ENCODE results near the gene CD99L2.
"Not testable (repeated sequence)": the region's sequence is repeated elsewhere in the genome, so short reads cannot be mapped to it uniquely, and the experiment has no call there.

Gene CD99L2

GRCh38 chrX:150831863-150832262 is 66.6 kb downstream of the CD99L2 start:
- no peak overlapping the region for H3K9ac ChIP-seq (ENCODE audit: low read depth, low read length)
- H3K9me3 ChIP-seq (ENCODE audit: control insufficient read depth, insufficient read depth, low read length) = no peaks in the 10 kb centered on the region
- H3K36me3 ChIP-seq (ENCODE audit: insufficient read depth, low read length) = no peaks in the 10 kb centered on the region
- no peaks in the 10 kb centered on the region for H3K4me1 ChIP-seq (ENCODE audit: insufficient read depth, low read length)

GRCh38 chrX:150828785-150829184 is 69.7 kb downstream of the CD99L2 start:
- Histone ChIP-seq H3K9me3 (ENCODE audit: control insufficient read depth, insufficient read depth, low read length) (no peaks in the 10 kb centered on the region), H3K36me3 (ENCODE audit: insufficient read depth, low read length) (no peaks in the 10 kb centered on the region), H3K4me1 (ENCODE audit: insufficient read depth, low read length) (no peaks in the 10 kb centered on the region), H3K9ac (ENCODE audit: low read depth, low read length) (no peak overlapping the region)

GRCh38 chrX:150824352-150824751 is 74.1 kb downstream of the CD99L2 start:
- not testable (repeated sequence) for H3K9ac ChIP-seq (ENCODE audit: low read depth, low read length); H3K9me3 ChIP-seq (ENCODE audit: control insufficient read depth, insufficient read depth, low read length); H3K4me1 ChIP-seq (ENCODE audit: insufficient read depth, low read length); H3K36me3 ChIP-seq (ENCODE audit: insufficient read depth, low read length)

- H3K4me1 ChIP-seq (ENCODE audit: insufficient read depth, low read length); H3K9me3 ChIP-seq (ENCODE audit: control insufficient read depth, insufficient read depth, low read length): not testable (repeated sequence)
Observed at GRCh38 chrX:150823826-150824225, 74.6 kb downstream of the CD99L2 start.

GRCh38 chrX:150821971-150822370 is 76.5 kb downstream of the CD99L2 start:
- H3K4me1 ChIP-seq (ENCODE audit: insufficient read depth, low read length) = no peaks in the 10 kb centered on the region
- no peak overlapping the region for H3K9ac ChIP-seq (ENCODE audit: low read depth, low read length)
- H3K9me3 ChIP-seq (ENCODE audit: control insufficient read depth, insufficient read depth, low read length) = no peaks in the 10 kb centered on the region
- H3K36me3 ChIP-seq (ENCODE audit: insufficient read depth, low read length) = no peaks in the 10 kb centered on the region

More at GRCh38 chrX:150823826-150824225, 74.6 kb downstream of the CD99L2 start:
- not testable (repeated sequence) for H3K9ac ChIP-seq (ENCODE audit: low read depth, low read length); H3K36me3 ChIP-seq (ENCODE audit: insufficient read depth, low read length)

- H3K36me3 ChIP-seq (ENCODE audit: insufficient read depth, low read length) = no peaks in the 10 kb centered on the region
- no peaks in the 10 kb centered on the region for H3K9me3 ChIP-seq (ENCODE audit: control insufficient read depth, insufficient read depth, low read length)
- no peak overlapping the region for H3K9ac ChIP-seq (ENCODE audit: low read depth, low read length)
- H3K4me1 ChIP-seq (ENCODE audit: insufficient read depth, low read length) = no peaks in the 10 kb centered on the region
Observed at GRCh38 chrX:150813922-150814321, 84.5 kb downstream of the CD99L2 start.

- no peaks in the 10 kb centered on the region; the same call in 1 of the 2 replicates for H3K9me3 ChIP-seq (ENCODE audit: control insufficient read depth, insufficient read depth, low read length)
- H3K36me3 ChIP-seq (ENCODE audit: insufficient read depth, low read length) = no peaks in the 10 kb centered on the region
- no peaks in the 10 kb centered on the region for H3K4me1 ChIP-seq (ENCODE audit: insufficient read depth, low read length)
- no peak overlapping the region for H3K9ac ChIP-seq (ENCODE audit: low read depth, low read length)
Observed at GRCh38 chrX:150806827-150807226, 91.6 kb downstream of the CD99L2 start.

GRCh38 chrX:150805736-150806135 is 92.7 kb downstream of the CD99L2 start:
- H3K36me3 ChIP-seq (ENCODE audit: insufficient read depth, low read length) = no peaks in the 10 kb centered on the region
- no peaks in the 10 kb centered on the region for H3K4me1 ChIP-seq (ENCODE audit: insufficient read depth, low read length)
- no peak overlapping the region for H3K9ac ChIP-seq (ENCODE audit: low read depth, low read length)
- no peaks in the 10 kb centered on the region; the same call in 1 of the 2 replicates for H3K9me3 ChIP-seq (ENCODE audit: control insufficient read depth, insufficient read depth, low read length)

- Histone ChIP-seq H3K4me1 (ENCODE audit: insufficient read depth, low read length) (no peaks in the 10 kb centered on the region), H3K36me3 (ENCODE audit: insufficient read depth, low read length) (0 out of 2 replicates have a peak, but pooled peaks cover 8% of the 10 kb centered on the region), H3K9ac (ENCODE audit: low read depth, low read length) (no peak overlapping the region), H3K9me3 (ENCODE audit: control insufficient read depth, insufficient read depth, low read length) (no peaks in the 10 kb centered on the region)
Observed at GRCh38 chrX:150792949-150793527, 105.4 kb downstream of the CD99L2 start.

GRCh38 chrX:150790021-150790420 is 108.4 kb downstream of the CD99L2 start:
- H3K9ac ChIP-seq (ENCODE audit: low read depth, low read length) = no peak overlapping the region
- 0 out of 2 replicates have a peak, but pooled peaks cover 5% of the 10 kb centered on the region for H3K36me3 ChIP-seq (ENCODE audit: insufficient read depth, low read length)
- H3K4me1 ChIP-seq (ENCODE audit: insufficient read depth, low read length) = no peaks in the 10 kb centered on the region
- no peaks in the 10 kb centered on the region for H3K9me3 ChIP-seq (ENCODE audit: control insufficient read depth, insufficient read depth, low read length)

- Histone ChIP-seq H3K36me3 (ENCODE audit: insufficient read depth, low read length) (no peaks in the 10 kb centered on the region), H3K9ac (ENCODE audit: low read depth, low read length) (no peak overlapping the region), H3K9me3 (ENCODE audit: control insufficient read depth, insufficient read depth, low read length) (no peaks in the 10 kb centered on the region), H3K4me1 (ENCODE audit: insufficient read depth, low read length) (no peaks in the 10 kb centered on the region; the same call in 1 of the 2 replicates)
Observed at GRCh38 chrX:150781677-150782076, 116.8 kb downstream of the CD99L2 start.

GRCh38 chrX:150779385-150779784 is 119.1 kb downstream of the CD99L2 start:
- no peaks in the 10 kb centered on the region for H3K36me3 ChIP-seq (ENCODE audit: insufficient read depth, low read length)
- no peaks in the 10 kb centered on the region; the same call in 1 of the 2 replicates for H3K4me1 ChIP-seq (ENCODE audit: insufficient read depth, low read length)
- no peak overlapping the region for H3K9ac ChIP-seq (ENCODE audit: low read depth, low read length)
- H3K9me3 ChIP-seq (ENCODE audit: control insufficient read depth, insufficient read depth, low read length) = no peaks in the 10 kb centered on the region

- Histone ChIP-seq H3K4me1 (ENCODE audit: insufficient read depth, low read length) (no peaks in the 10 kb centered on the region; the same call in 1 of the 2 replicates), H3K9ac (ENCODE audit: low read depth, low read length) (no peak overlapping the region), H3K36me3 (ENCODE audit: insufficient read depth, low read length) (no peaks in the 10 kb centered on the region), H3K9me3 (ENCODE audit: control insufficient read depth, insufficient read depth, low read length) (no peaks in the 10 kb centered on the region)
Observed at GRCh38 chrX:150777328-150777992, 121.0 kb downstream of the CD99L2 start.

GRCh38 chrX:150775569-150776350 is 122.7 kb downstream of the CD99L2 start:
- Histone ChIP-seq H3K4me1 (ENCODE audit: insufficient read depth, low read length) (no peaks in the 10 kb centered on the region; the same call in 1 of the 2 replicates), H3K36me3 (ENCODE audit: insufficient read depth, low read length) (no peaks in the 10 kb centered on the region), H3K9me3 (ENCODE audit: control insufficient read depth, insufficient read depth, low read length) (no peaks in the 10 kb centered on the region), H3K9ac (ENCODE audit: low read depth, low read length) (no peak overlapping the region)
